Pericardium fibroblast (primary cell): ENCODE data around the gene PRAMEF26. TPM values are rescaled to one million over a fixed set of nuclear protein-coding genes. Genes with fewer than 3 reads are reported as not detected.

Experiments used
- total RNA-seq: library from RNA; depleted of rRNA; stranded (reverse); fragments of >200 nt; gene quantifications from 2 replicates; pipeline ENCODE4 v1.2.3, GENCODE V29; 2015

Gene PRAMEF26
- not detected in 2 replicates for total RNA-seq

DNA sequence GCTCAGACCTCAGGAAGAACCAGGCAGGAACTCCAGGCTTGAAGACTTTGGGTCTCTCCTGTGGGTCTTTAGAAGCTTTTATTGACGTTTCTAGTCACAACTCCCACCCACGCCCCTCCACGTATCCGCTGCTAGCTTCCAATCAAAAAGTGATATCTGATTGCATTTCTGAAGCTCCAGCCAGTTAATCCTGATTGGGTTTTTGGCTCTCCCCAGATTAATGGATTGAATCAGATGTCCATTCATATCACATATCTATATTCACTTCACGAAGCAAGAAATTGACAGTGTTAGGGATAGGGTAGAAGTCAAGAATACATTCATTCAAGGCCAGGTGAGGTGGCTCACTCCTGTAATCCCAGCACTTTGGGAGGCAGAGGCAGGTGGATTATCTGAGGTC is at the start of gene PRAMEF26:
Gene PRAMEF26 (minus strand): TSS at position 101 of the 400 bp plus-strand sequence. CDS start 2,914 bp downstream, outside the sequence.

DNA sequence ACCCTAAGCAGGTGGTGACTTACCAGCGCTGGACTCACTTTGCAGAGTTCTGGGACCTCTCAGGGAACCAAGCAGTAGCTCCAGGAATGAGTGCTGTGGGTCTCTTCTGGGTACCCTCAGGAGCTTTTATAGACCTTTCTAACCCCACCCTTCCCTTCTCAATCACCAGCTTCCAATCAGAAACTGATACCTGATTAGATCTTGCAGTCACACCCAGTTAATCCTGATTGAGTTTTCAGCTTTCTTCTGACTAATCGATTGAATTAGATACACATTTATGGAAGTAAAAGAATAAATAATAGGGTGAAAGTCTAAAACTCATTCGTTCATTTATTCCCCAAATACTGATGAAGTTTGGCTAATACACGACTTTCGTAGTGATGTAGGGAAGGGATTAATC is 45.5 kb upstream of the PRAMEF26 start, which contains the start of gene PRAMEF13:
Gene PRAMEF13 (minus strand): TSS at position 101 of the 400 bp plus-strand sequence. CDS start 1,820 bp downstream, outside the sequence.

DNA sequence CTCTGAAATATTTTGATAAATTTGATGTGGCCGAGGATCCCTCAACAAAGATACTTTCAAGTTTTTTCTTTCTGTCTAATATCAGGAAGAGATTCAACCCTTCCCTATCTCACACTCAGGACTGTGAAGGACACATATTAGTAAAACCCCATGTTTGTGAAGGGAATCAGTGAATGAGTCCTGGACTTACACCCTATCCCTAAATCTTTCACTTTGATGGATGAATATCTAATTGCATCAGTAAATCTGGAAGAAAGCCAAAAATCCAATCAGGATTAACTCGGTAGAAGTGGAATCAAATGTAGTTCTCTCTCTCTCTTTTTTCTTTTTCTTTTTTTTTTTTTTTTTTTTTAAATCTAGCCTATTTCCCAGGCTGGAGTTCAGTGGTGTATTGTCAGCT is 15.7 kb upstream of the PRAMEF26 start, which contains the start of gene PRAMEF9:
Gene PRAMEF9 (plus strand): TSS at position 301 of the 400 bp plus-strand sequence. CDS start 3,433 bp downstream, outside the sequence.

DNA sequence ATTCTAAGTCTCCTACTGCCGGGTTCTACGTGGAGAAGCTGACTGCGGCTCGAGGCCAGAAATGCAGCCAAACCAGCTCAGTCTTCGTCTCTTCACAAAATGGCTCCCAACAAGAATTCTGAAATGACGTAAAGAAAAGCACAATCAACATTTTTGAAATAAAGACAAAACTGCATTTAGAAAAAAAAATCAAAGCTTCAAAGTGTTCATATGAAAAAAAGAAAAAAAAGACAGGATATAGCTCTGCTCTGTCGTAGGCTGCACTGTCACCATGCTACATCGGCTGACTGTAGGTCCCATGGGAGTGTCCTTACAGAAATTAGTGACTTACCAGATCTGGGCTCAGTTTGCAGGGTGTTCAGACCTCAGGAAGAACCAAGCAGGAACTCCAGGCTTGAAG is 9.7 kb upstream of the PRAMEF26 start, which contains the start of gene HNRNPCL4:
Gene HNRNPCL4 (minus strand): TSS at position 101 of the 400 bp plus-strand sequence. CDS start 164 bp downstream, outside the sequence.

DNA sequence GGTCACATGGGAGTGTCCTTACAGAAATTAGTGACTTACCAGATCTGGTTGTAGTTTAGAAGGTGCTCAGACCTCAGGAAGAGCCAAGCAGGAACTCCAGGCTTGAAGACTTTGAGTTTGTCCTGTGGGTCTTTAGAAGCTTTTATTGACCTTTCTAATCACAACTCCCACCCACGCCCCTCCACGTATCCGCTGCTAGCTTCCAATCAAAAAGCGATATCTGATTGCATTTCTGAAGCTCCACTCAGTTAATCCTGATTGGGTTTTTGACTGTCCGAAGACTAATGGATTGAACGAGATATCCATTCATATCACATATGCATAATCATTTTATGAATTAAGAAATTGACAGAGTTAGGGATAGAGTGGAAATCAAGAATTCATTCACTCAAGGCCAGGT is 39.1 kb downstream of the PRAMEF26 start, which contains the start of gene HNRNPCL2:
Gene HNRNPCL2 (minus strand): TSS at position 101 of the 400 bp plus-strand sequence. CDS start 454 bp downstream, outside the sequence.

Other genes starting within 250 kb of the PRAMEF26 start
- not detected in 2 replicates for gene PRAMEF7, start 239.4 kb downstream of the PRAMEF26 start, total RNA-seq
- gene PRAMEF6, start 208.4 kb downstream of the PRAMEF26 start, total RNA-seq: not detected in 2 replicates
- gene PRAMEF27, start 99.4 kb downstream of the PRAMEF26 start, total RNA-seq: not detected in 2 replicates
- not detected in 2 replicates for gene HNRNPCL3, start 95.2 kb downstream of the PRAMEF26 start, total RNA-seq
- gene PRAMEF25, start 85.2 kb downstream of the PRAMEF26 start, total RNA-seq: not detected in 2 replicates
- gene HNRNPCL2, start 39.2 kb downstream of the PRAMEF26 start, total RNA-seq: not detected in 2 replicates
- not detected in 2 replicates for gene HNRNPCL4, start 9.6 kb upstream of the PRAMEF26 start, total RNA-seq
- not detected in 2 replicates for gene PRAMEF9, start 15.8 kb upstream of the PRAMEF26 start, total RNA-seq
- gene PRAMEF13, start 45.4 kb upstream of the PRAMEF26 start, total RNA-seq: not detected in 2 replicates
- not detected in 2 replicates for gene PRAMEF18, start 70.1 kb upstream of the PRAMEF26 start, total RNA-seq
- not detected in 2 replicates for gene PRAMEF5, start 98.2 kb upstream of the PRAMEF26 start, total RNA-seq
- gene PRAMEF8, start 129.1 kb upstream of the PRAMEF26 start, total RNA-seq: not detected in 2 replicates
- not detected in 2 replicates for gene PRAMEF33, start 147.5 kb upstream of the PRAMEF26 start, total RNA-seq
- not detected in 2 replicates for gene PRAMEF15, start 159.6 kb upstream of the PRAMEF26 start, total RNA-seq
- gene PRAMEF14, start 191.1 kb upstream of the PRAMEF26 start, total RNA-seq: not detected in 2 replicates
- gene PRAMEF19, start 215.9 kb upstream of the PRAMEF26 start, total RNA-seq: not detected in 2 replicates
- not detected in 2 replicates for gene PRAMEF17, start 233.6 kb upstream of the PRAMEF26 start, total RNA-seq